ENCODE measurements around the gene HECTD4.

The HECTD4 gene

GRCh38 chr12:112333019-112333418, 49.2 kb downstream of the HECTD4 start:
- Histone ChIP-seq H3K79me2 (ENCODE audit: control insufficient read depth, low read length) (peaks cover 34% of the 10 kb centered on the region), H3F3A (ENCODE audit: control insufficient read depth, insufficient read depth) (peaks cover 4% of the 10 kb centered on the region), H3K4me1 (ENCODE audit: control insufficient read depth, low read length) (no peaks in the 10 kb centered on the region), H3K36me3 (ENCODE audit: control insufficient read depth, low read length) (no peaks in the 10 kb centered on the region), H3K27ac (ENCODE audit: low read depth, low read length) (no peak overlapping the region), H3K27me3 (ENCODE audit: control insufficient read depth, low read length) (no peaks in the 10 kb centered on the region), H3K4me2 (ENCODE audit: low read length) (no peak overlapping the region), H3K9me3 (ENCODE audit: control insufficient read depth, insufficient read depth, low read length) (no peaks in the 10 kb centered on the region), H3K9me2 (replicated peaks; ENCODE audit: control insufficient read depth, low read length) (no peaks in the 10 kb centered on the region), H3K4me3 (ENCODE audit: low read length) (no peak overlapping the region), H4K20me1 (ENCODE audit: control insufficient read depth, insufficient read depth, low read depth, low read length) (no peaks in the 10 kb centered on the region; the same call in 1 of the 2 replicates)
- TF ChIP-seq CTCF (IDR thresholded peaks at IDR 0.05; ENCODE audit: low read depth, low read length, poor library complexity, severe bottlenecking) = no peak
- TF ChIP-seq EZH2phosphoT487 (IDR thresholded peaks at IDR 0.05; ENCODE audit: borderline replicate concordance, low read length) = no peak

DNA sequence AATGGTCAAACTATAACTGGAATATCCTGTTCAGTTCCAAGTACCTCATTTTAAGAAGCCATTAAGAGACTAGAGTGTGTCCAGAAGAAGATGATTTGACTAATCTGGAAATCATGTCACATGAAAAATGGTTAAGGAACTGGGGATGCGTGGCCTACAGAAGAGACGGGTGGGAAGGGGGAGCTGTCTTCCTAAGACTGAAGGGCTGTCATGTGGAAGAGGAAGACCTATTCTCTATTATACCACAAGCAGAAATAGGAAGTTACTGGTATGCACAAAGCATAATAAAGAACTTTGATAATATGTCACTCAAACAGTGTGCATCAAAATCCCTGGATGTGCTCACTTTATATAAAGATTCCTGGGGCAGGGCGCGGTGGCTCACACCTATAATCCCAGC, 50.3 kb downstream of the HECTD4 start:
- Histone ChIP-seq H4K20me1 (ENCODE audit: control insufficient read depth, insufficient read depth, low read depth, low read length) (no peaks in the 10 kb centered on the region; the same call in 1 of the 2 replicates), H3K27ac (ENCODE audit: low read depth, low read length) (no peak overlapping the region), H3K4me2 (ENCODE audit: low read length) (no peak overlapping the region), H3K4me3 (ENCODE audit: low read length) (no peak overlapping the region), H3K27me3 (ENCODE audit: control insufficient read depth, low read length) (no peaks in the 10 kb centered on the region), H3K9me2 (replicated peaks; ENCODE audit: control insufficient read depth, low read length) (no peaks in the 10 kb centered on the region), H3F3A (ENCODE audit: control insufficient read depth, insufficient read depth) (peaks cover under 1% of the 10 kb centered on the region), H3K36me3 (ENCODE audit: control insufficient read depth, low read length) (no peaks in the 10 kb centered on the region), H3K4me1 (ENCODE audit: control insufficient read depth, low read length) (no peaks in the 10 kb centered on the region), H3K9me3 (ENCODE audit: control insufficient read depth, insufficient read depth, low read length) (no peaks in the 10 kb centered on the region), H3K79me2 (ENCODE audit: control insufficient read depth, low read length) (peaks cover 34% of the 10 kb centered on the region)
- no peak for TF ChIP-seq EZH2phosphoT487 (IDR thresholded peaks at IDR 0.05; ENCODE audit: borderline replicate concordance, low read length)
- no peak for TF ChIP-seq CTCF (IDR thresholded peaks at IDR 0.05; ENCODE audit: low read depth, low read length, poor library complexity, severe bottlenecking)

DNA sequence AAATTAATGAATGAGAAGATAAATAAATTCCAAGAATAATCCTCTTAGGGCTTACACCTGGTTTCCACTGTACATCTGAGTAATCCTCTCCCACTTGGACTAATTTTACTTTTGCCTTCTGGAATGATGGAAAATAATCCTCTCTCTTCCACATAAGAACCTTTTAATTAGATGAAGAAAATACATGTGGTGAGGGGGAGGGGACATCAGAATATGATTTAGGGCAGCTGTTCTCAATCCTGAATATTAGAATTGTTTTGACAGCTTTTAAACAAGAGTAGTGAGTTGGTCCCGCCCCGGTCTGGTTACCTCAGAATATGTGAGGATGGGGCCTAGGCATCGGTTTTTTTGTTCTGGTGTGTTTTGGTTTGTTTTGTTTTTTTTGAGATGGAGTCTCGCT, 51.5 kb downstream of the HECTD4 start:
- TF ChIP-seq EZH2phosphoT487 (IDR thresholded peaks at IDR 0.05; ENCODE audit: borderline replicate concordance, low read length) (no peak), CTCF (IDR thresholded peaks at IDR 0.05; ENCODE audit: low read depth, low read length, poor library complexity, severe bottlenecking) (no peak)
- H4K20me1 ChIP-seq (ENCODE audit: control insufficient read depth, insufficient read depth, low read depth, low read length) = no peaks in the 10 kb centered on the region; the same call in 1 of the 2 replicates

More for the DNA sequence above, 51.5 kb downstream of the HECTD4 start:
- no peaks in the 10 kb centered on the region for H3K9me3 ChIP-seq (ENCODE audit: control insufficient read depth, insufficient read depth, low read length)
- H3K4me3 ChIP-seq (ENCODE audit: low read length) = no peak overlapping the region
- no peaks in the 10 kb centered on the region for H3K36me3 ChIP-seq (ENCODE audit: control insufficient read depth, low read length)
- 0 out of 2 replicates have a peak, but pooled peaks cover 3% of the 10 kb centered on the region for H3K4me1 ChIP-seq (ENCODE audit: control insufficient read depth, low read length)
- H3K27me3 ChIP-seq (ENCODE audit: control insufficient read depth, low read length) = no peaks in the 10 kb centered on the region
- H3K79me2 ChIP-seq (ENCODE audit: control insufficient read depth, low read length) = peaks cover 34% of the 10 kb centered on the region
- H3K4me2 ChIP-seq (ENCODE audit: low read length) = no peak overlapping the region
- no peak overlapping the region for H3K27ac ChIP-seq (ENCODE audit: low read depth, low read length)
- no peaks in the 10 kb centered on the region; the same call in 1 of the 2 replicates for H3F3A ChIP-seq (ENCODE audit: control insufficient read depth, insufficient read depth)
- H3K9me2 ChIP-seq (replicated peaks; ENCODE audit: control insufficient read depth, low read length) = no peaks in the 10 kb centered on the region
